Muscle layer of colon (tissue), 2 donors: ENCODE measurements around the gene PIK3C3.

Source experiments
- H3K27ac ChIP-seq: one replicate; pipeline ENCODE4 v1.7.0; 2013; ENCODE audit warnings: low read depth, mild to moderate bottlenecking, low read length, moderate library complexity
- H3K27me3 ChIP-seq, 2 donors: one replicate each; pipeline ENCODE4 v1.7.0; 2013; ENCODE audit warnings: low read length in 2 of 2, mild to moderate bottlenecking in 2 of 2; ENCODE audit not compliant: insufficient read depth in 2 of 2, control insufficient read depth in 1 of 2
- H3K36me3 ChIP-seq: one replicate; pipeline ENCODE4 v1.7.0; 2013; ENCODE audit warnings: mild to moderate bottlenecking, low read length; ENCODE audit not compliant: insufficient read depth
- H3K4me1 ChIP-seq: one replicate; pipeline ENCODE4 v1.7.0; 2013; ENCODE audit warnings: mild to moderate bottlenecking, low read length; ENCODE audit not compliant: insufficient read depth
- H3K4me3 ChIP-seq, 2 donors: one replicate each; pipeline ENCODE4 v1.7.0; 2013; ENCODE audit warnings: low read length in 2 of 2, low read depth in 1 of 2, mild to moderate bottlenecking in 1 of 2, moderate library complexity in 1 of 2
- H3K9ac ChIP-seq: one replicate; pipeline ENCODE4 v1.7.0; 2013; ENCODE audit warnings: low read length
- H3K9me3 ChIP-seq: one replicate; pipeline ENCODE4 v1.7.0; 2013; ENCODE audit warnings: mild to moderate bottlenecking, low read length
- donor health status: abdominal sarcoma.
- donor health status: Adenocarcinoma of cecum.

PIK3C3 gene

GRCh38 chr18:42025974-42026625, 71.1 kb downstream of the PIK3C3 start:
- Histone ChIP-seq H3K27ac (no peak overlapping the region), H3K4me1 (no peaks in the 10 kb centered on the region), H3K9ac (no peak overlapping the region), H3K36me3 (peaks cover 13% of the 10 kb centered on the region), H3K27me3 (no peaks in the 10 kb centered on the region), H3K9me3 (no peaks in the 10 kb centered on the region), H3K4me3 (no peak overlapping the region)

- Histone ChIP-seq H3K27ac (no peak overlapping the region), H3K9me3 (no peaks in the 10 kb centered on the region), H3K4me3 (no peak overlapping the region), H3K9ac (no peak overlapping the region), H3K4me1 (no peaks in the 10 kb centered on the region), H3K27me3 (no peaks in the 10 kb centered on the region), H3K36me3 (peaks cover 6% of the 10 kb centered on the region)
Measured at GRCh38 chr18:42028247-42028832, 73.3 kb downstream of the PIK3C3 start.

DNA sequence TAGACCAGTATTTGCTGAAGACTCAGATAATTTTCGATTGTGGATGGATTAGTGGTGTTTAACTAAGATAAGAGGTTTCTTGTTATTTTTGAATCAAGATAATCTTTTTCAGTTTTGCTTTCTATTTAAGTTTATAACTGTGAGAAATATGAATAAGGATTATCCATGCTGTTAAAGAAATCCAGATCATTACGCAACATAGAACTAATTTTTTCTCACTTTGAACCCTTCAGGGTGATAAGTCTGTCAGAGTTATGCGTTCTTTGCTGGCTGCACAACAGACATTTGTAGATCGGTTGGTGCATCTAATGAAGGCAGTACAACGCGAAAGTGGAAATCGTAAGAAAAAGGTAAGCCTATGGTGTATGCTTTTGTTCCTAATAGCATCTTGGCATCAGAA, 74.1 kb downstream of the PIK3C3 start:
- Histone ChIP-seq H3K9me3 (no peaks in the 10 kb centered on the region), H3K36me3 (peaks cover 11% of the 10 kb centered on the region), H3K27ac (no peak overlapping the region)

DNA sequence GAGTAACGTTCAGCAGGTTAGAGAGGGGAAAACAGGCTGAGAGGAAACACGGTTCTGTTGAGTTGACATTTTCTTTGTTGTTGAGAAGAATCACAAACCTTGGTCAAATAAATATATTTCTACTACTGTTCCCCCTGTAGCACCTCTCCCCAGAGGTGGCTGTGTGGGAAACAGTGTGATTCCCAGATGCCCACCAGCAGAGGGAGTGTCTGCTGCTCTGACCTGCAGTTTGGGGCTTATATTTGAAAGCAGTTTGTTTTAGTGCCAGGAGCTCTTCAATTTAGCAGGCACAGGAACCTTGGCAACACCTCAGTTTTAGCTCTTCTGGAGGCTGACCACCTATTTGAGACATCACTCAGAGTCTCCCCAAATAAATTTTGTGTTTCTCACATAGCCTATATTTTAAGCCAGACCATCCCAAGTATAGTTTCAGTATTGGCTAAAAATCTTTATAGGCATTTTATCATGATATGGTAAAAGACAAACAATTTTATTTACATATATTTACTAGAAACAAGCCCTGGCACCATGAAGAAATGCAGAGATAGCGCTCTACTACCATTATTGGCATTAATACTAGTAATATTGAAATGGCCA, 75.7 kb downstream of the PIK3C3 start:
- Histone ChIP-seq H3K27ac (no peak overlapping the region), H3K9me3 (no peaks in the 10 kb centered on the region), H3K9ac (no peak overlapping the region), H3K4me3 (no peak overlapping the region), H3K27me3 (no peaks in the 10 kb centered on the region), H3K4me1 (no peaks in the 10 kb centered on the region), H3K36me3 (peaks cover 18% of the 10 kb centered on the region)

More for the DNA sequence above, 74.1 kb downstream of the PIK3C3 start:
- Histone ChIP-seq H3K4me3 (no peak overlapping the region), H3K27me3 (no peaks in the 10 kb centered on the region), H3K4me1 (no peaks in the 10 kb centered on the region), H3K9ac (no peak overlapping the region)

DNA sequence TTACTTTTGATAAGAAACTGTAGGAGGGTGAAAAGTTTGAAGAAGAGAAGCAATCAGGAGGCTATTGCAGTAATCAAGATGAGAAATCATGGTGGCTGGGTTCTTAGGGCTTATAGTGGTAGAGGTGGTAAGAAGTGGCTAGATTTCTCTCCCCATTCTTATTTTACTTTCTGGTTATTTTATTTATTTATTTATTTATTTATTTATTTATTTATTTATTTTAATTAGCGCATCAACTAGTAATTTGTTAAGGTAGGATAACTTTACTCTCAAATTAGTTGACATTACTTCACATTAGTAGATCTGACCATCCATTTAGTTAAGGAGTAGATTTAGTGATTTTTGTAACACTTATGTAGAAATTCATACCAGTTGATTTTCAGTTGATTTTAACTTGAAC, 77.4 kb downstream of the PIK3C3 start:
- H3K9me3 ChIP-seq: no peaks in the 10 kb centered on the region
- H3K27me3 ChIP-seq: no peaks in the 10 kb centered on the region
- H3K4me3 ChIP-seq: no peak overlapping the region
- peaks cover 14% of the 10 kb centered on the region for H3K36me3 ChIP-seq
- no peak overlapping the region for H3K27ac ChIP-seq
- no peaks in the 10 kb centered on the region for H3K4me1 ChIP-seq
- no peak overlapping the region for H3K9ac ChIP-seq

DNA sequence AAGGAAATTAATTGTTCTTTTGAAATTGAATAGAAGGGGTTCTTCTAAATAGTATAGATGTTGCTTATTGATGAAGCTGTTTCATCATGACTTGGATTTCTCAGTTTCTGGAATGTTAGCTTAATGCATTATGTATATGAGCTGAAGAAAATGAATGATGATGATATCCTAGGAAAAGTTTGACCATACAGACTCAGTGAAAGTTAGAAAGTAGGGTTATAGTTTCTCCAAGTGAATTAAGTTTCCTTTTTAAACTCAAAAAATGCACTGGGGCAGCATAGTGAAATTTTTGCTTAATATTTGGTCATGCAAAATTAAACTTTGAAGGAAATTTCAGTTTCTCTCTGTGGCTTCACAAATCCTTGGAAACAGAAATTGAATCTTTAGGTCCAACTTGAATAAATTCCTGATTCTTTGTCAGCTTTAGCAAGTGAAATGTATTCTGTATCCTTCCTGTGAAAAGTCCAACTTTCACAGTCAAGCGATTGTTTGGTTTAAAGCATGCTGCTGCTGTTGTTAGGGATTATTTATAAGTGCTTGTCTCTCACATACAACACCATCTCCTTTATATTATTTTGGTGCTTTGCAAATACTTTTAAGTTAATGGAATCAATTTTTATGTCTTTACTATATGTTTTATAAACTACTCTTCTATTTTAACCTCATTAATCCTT, 78.2 kb downstream of the PIK3C3 start:
- H3K9me3 ChIP-seq: no peaks in the 10 kb centered on the region

GRCh38 chr18:42038936-42039335, 83.9 kb downstream of the PIK3C3 start:
- Histone ChIP-seq H3K9me3 (no peaks in the 10 kb centered on the region), H3K9ac (no peak overlapping the region), H3K27me3 (no peaks in the 10 kb centered on the region), H3K27ac (no peak overlapping the region), H3K4me1 (no peaks in the 10 kb centered on the region), H3K4me3 (no peak overlapping the region), H3K36me3 (peaks cover 30% of the 10 kb centered on the region)

More for the DNA sequence above, 78.2 kb downstream of the PIK3C3 start:
- Histone ChIP-seq H3K4me1 (no peaks in the 10 kb centered on the region), H3K27me3 (no peaks in the 10 kb centered on the region), H3K36me3 (peaks cover 14% of the 10 kb centered on the region), H3K27ac (no peak overlapping the region), H3K9ac (no peak overlapping the region), H3K4me3 (no peak overlapping the region)

DNA sequence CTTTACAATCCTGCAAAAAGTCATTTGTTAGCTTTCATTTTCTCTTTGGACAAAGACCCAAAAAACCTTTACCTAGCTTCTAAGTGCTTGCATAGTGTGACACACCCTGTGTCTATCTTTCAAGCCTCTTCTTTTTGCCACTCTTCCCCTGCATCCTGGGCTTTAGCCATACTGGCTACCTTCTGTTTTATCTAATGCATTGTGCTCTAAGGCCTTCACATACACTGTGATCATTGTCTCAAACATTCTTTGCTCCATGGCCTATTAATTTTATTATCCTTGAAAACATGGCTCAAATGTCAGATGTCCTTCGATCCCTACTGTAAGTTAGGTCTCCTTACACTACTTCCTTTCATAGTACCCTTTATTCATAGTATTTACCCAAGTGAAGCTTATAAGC, 84.4 kb downstream of the PIK3C3 start:
- Histone ChIP-seq H3K9me3 (no peaks in the 10 kb centered on the region), H3K27ac (no peak overlapping the region), H3K36me3 (peaks cover 28% of the 10 kb centered on the region)

DNA sequence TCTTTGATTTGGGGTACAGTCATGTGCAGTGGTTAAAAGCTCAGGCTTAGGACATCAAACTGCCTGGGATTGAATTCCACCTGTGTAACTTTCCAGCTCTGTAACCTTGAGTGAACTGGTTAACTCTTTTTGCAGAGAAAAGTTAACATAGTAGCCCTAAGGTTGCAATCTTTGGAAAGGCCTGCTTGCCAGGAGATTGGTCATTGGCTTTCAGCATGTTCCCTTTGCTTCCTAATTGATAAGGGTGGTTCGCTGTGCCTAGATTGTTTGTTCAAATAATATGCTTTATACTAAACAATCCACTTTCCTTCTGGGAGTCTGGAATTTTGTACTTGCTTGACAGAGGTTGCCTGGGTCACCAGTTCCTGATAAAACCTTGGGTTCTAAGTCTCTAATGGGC, 86.8 kb downstream of the PIK3C3 start:
- Histone ChIP-seq H3K4me1 (no peaks in the 10 kb centered on the region), H3K4me3 (no peak overlapping the region), H3K27me3 (no peaks in the 10 kb centered on the region), H3K27ac (no peak overlapping the region), H3K9ac (no peak overlapping the region), H3K36me3 (peaks cover 29% of the 10 kb centered on the region), H3K9me3 (no peaks in the 10 kb centered on the region)

More for the DNA sequence above, 84.4 kb downstream of the PIK3C3 start:
- H3K27me3 ChIP-seq: no peaks in the 10 kb centered on the region
- H3K4me3 ChIP-seq: no peak overlapping the region
- H3K9ac ChIP-seq: no peak overlapping the region
- no peaks in the 10 kb centered on the region for H3K4me1 ChIP-seq

DNA sequence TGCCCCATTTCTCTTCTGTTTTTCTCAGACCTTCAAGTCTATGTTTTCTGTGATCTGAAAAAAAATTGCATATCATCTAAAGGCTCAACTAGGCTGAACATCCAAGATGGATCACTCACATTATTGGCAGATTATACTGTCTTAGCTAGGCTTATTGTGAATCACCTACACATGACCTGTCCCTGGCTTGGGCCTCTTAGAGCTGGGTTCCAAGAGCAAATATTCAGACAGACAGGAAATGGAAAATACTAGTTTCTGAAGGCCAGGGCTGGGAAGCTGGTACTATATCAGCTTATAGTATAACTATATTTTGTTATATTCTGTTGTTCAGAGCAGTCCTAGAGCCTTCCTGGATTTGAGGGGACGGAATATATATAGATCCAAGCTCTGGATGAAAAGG, 90.3 kb downstream of the PIK3C3 start:
- Histone ChIP-seq H3K27ac (no peak overlapping the region), H3K27me3 (no peaks in the 10 kb centered on the region), H3K9ac (no peak overlapping the region), H3K4me1 (no peaks in the 10 kb centered on the region), H3K4me3 (no peak overlapping the region), H3K9me3 (no peaks in the 10 kb centered on the region), H3K36me3 (peaks cover 31% of the 10 kb centered on the region)

DNA sequence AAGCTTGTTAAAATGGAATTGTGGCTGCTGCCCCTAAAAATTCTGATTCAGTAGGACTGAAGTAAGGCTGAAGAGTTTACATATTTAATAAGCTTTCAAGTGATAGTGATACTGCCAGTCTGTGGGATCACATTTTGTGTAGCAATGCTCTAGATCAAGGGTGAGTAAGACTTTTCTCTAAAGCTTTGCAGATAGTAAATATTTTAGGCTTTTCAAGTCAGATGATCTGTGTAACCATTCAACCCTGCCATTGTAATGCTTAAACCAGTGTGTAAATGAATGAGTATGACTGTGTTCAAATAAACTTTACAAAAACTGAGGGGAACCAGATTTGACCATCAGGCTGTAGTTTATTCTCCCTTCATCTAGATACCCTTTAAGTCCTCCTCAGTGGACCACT, 92.7 kb downstream of the PIK3C3 start:
- Histone ChIP-seq H3K4me3 (no peak overlapping the region), H3K27ac (no peak overlapping the region), H3K36me3 (peaks cover 24% of the 10 kb centered on the region), H3K9me3 (no peaks in the 10 kb centered on the region), H3K9ac (no peak overlapping the region), H3K4me1 (no peaks in the 10 kb centered on the region), H3K27me3 (no peaks in the 10 kb centered on the region)
